ENCODE results near the gene SMIM28.

DNA sequence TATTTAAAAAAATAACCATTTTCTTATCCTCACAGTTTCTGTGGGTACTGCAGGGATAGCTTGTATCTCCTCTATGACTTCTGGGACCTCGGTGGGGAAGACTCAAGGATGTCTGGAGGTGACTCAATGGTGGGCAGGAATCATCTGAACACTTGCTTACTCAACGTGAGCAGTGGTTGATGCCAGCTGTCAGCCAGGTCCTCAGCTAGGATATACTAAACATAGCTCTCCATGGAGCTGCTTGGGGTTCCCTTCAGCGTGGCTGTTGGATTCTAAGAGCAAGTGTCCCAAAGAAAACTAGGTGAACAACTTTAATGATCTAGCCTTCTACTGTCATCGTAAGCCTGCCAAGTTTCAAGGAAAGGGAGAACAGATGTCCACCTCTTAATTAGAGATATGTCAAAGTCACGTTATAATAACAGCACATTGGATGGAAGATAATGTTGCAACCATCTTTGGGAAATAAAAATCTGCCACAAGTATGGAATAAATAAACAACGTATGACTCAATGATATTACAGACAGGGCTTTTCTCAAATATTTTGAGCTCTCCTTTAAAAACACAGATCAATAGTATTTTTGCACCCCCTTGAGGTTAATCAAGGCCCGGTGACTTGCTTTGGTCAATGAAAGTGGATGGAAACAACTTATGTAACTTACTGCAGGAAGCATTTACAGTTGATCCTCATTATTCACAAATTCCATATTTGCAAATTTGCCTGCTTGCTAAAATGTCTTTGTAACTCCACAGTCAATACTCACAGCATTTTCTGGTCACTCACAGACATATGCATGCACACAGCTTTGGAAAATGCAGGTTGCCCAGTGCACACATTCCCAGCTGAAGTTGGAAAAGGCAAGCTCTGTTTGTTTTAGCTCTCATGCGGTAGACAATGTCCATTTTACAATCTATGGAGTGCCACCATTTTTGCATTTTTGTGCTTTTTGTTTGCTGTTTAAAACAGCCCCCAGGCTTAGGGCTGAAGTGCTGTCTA lies 19.7 kb downstream of the SMIM28 start:
- TF ChIP-seq, protein P1, sequence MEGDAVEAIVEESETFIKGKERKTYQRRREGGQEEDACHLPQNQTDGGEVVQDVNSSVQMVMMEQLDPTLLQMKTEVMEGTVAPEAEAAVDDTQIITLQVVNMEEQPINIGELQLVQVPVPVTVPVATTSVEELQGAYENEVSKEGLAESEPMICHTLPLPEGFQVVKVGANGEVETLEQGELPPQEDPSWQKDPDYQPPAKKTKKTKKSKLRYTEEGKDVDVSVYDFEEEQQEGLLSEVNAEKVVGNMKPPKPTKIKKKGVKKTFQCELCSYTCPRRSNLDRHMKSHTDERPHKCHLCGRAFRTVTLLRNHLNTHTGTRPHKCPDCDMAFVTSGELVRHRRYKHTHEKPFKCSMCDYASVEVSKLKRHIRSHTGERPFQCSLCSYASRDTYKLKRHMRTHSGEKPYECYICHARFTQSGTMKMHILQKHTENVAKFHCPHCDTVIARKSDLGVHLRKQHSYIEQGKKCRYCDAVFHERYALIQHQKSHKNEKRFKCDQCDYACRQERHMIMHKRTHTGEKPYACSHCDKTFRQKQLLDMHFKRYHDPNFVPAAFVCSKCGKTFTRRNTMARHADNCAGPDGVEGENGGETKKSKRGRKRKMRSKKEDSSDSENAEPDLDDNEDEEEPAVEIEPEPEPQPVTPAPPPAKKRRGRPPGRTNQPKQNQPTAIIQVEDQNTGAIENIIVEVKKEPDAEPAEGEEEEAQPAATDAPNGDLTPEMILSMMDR (tag by site-specific recombination; IDR thresholded peaks at IDR 0.05) = no peak
- TF ChIP-seq ZXDB (tag by site-specific recombination; IDR thresholded peaks at IDR 0.05) = no peak
- no peak for TF ChIP-seq BCL11B (tag by site-specific recombination; IDR thresholded peaks at IDR 0.05; ENCODE audit: low read depth)
- no peak for TF ChIP-seq ZNF274 (IDR thresholded peaks at IDR 0.05; ENCODE audit: low read length)
- TF ChIP-seq ZNF274 (tag by site-specific recombination; IDR thresholded peaks at IDR 0.05; ENCODE audit: borderline replicate concordance) = no peak
- no peak for TF ChIP-seq ZNF558 (tag by site-specific recombination; IDR thresholded peaks at IDR 0.05)
- TF ChIP-seq ZNF501 (tag by site-specific recombination; IDR thresholded peaks at IDR 0.05) = no peak
- TF ChIP-seq ZNF777 (tag by site-specific recombination; IDR thresholded peaks at IDR 0.05; ENCODE audit: borderline replicate concordance) = no peak
- TF ChIP-seq TRIM28 (IDR thresholded peaks at IDR 0.05; ENCODE audit: borderline replicate concordance, low read length) = no peak

Data from HEK293 (cell line).